ENCODE measurements around the gene TEX48.

DNA sequence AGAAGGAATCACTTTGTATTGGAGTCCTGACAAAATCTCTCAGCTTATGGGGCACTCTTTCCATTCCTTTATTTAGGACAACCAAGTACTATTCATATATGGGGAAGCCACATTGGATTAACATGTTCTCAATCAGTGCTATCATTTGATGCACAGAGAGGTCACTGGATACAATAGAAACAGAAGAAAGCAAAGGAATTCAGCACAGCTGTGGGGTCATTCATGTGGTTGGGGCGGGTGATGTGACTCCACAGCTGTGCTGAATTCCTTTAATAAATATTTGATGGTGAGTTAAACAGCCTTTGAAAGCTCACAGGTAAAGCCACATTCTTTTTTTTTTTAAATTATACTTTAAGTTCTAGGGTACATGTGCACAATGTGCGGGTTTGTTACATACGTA, 854 bp upstream of the TEX48 start:
- TF ChIP-seq POLR2A (IDR thresholded peaks at IDR 0.05) (no peak), EP300 (IDR thresholded peaks at IDR 0.05) (no peak)
